HT-29 (cell line): ENCODE data around the gene HLA-DQA2. TPM values are rescaled to one million over a fixed set of nuclear protein-coding genes. Genes with fewer than 3 reads are reported as not detected.
A peak's percentile ranks its signal among the peaks of the same experiment; 100 is the strongest.
"Not testable (repeated sequence)": the region's sequence is repeated elsewhere in the genome, so short reads cannot be mapped to it uniquely, and the experiment has no call there.

Source experiments
- DNase-seq: peaks from one replicate; pipeline ENCODE4 v3.0.0-alpha.2; 2015; ENCODE audit warnings: low spot score
- small RNA-seq: library from RNA; depleted of rRNA; stranded (forward); fragments of <200 nt; gene quantifications from one replicate; pipeline ENCODE3, GENCODE V24; 2014
- total RNA-seq: library from RNA; depleted of rRNA; stranded (reverse); fragments of >200 nt; shearing (Covaris generic); gene quantifications from 2 replicates; pipeline ENCODE4 v1.2.3, GENCODE V29; 2014; rRNA removed

Gene HLA-DQA2
- total RNA-seq, 1 experiment from 2014 or later: not detected

GRCh38 chr6:32779036-32779435 lies 37.8 kb downstream of the HLA-DQA2 start:
- no peak for DNase-seq

GRCh38 chr6:32782923-32783322 lies 41.7 kb downstream of the HLA-DQA2 start:
- DNase-seq: not testable (repeated sequence)

- peak; percentile 59 for DNase-seq
Measured at GRCh38 chr6:32785781-32786533, 44.8 kb downstream of the HLA-DQA2 start.

- no peak for DNase-seq
Measured at GRCh38 chr6:32790306-32790705, 49.1 kb downstream of the HLA-DQA2 start.

- DNase-seq: no peak
Measured at GRCh38 chr6:32792901-32793435, 51.8 kb downstream of the HLA-DQA2 start.

- no peak for DNase-seq
Measured at GRCh38 chr6:32794510-32794909, 53.3 kb downstream of the HLA-DQA2 start.

Small RNAs within 50 kb of the gene (small RNA-seq; reads per million reads assigned to genes)
- gene MIR3135B: not detected

Other genes starting within 250 kb of the HLA-DQA2 start
- not detected in 2 replicates for gene HLA-DRB5, start 211.1 kb upstream of the HLA-DQA2 start, total RNA-seq
- not detected in 2 replicates for gene HLA-DRB1, start 151.5 kb upstream of the HLA-DQA2 start, total RNA-seq
- gene HLA-DQA1, start 104.0 kb upstream of the HLA-DQA2 start, total RNA-seq: not detected in 2 replicates
- not detected in 2 replicates for gene HLA-DQB1, start 74.7 kb upstream of the HLA-DQA2 start, total RNA-seq
- not detected in 2 replicates for gene HLA-DQB2, start 22.1 kb downstream of the HLA-DQA2 start, total RNA-seq
- gene HLA-DOB, start 75.6 kb downstream of the HLA-DQA2 start, total RNA-seq: not detected in 2 replicates
- 50.3 and 54.9 TPM in 2 replicates for gene TAP2, start 97.3 kb downstream of the HLA-DQA2 start, total RNA-seq
- gene PSMB8, start 102.7 kb downstream of the HLA-DQA2 start, total RNA-seq: 27.1 and 29.3 TPM in 2 replicates
- 15.2 and 20.9 TPM in 2 replicates for gene TAP1, start 112.3 kb downstream of the HLA-DQA2 start, total RNA-seq
- gene PSMB9, start 112.8 kb downstream of the HLA-DQA2 start, total RNA-seq: 2.1 and 4.4 TPM in 2 replicates
- 2.1 and 3.3 TPM in 2 replicates for gene HLA-DMB, start 199.6 kb downstream of the HLA-DQA2 start, total RNA-seq
- gene HLA-DMA, start 211.7 kb downstream of the HLA-DQA2 start, total RNA-seq: 8.5 and 9.0 TPM in 2 replicates
- 144 and 147 TPM in 2 replicates for gene BRD2, start 227.2 kb downstream of the HLA-DQA2 start, total RNA-seq